ENCODE measurements around the gene CSNK1A1L.

Gene CSNK1A1L

DNA sequence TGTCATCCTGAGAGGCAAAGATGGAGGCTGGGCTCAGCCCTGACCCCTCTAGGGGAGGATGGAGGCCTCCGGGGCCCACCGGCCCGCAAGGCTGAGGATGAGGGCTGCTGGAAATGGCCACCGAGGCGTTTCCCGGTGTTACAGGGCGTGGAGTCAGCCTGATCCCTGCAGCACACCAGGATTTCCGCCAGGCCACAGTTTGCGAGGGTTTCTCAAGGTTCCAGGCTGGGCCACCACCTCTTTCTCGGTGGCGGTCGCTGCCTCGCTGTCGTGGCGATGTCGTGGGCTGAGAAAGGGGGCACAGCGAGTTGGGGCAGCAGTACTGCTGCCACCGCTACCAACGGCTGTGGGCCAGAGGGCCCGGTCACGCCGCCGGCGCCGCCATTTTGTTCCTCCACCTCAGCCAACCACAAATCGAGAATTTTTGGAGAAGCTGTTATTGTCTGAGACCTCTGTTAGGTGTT lies at the start of gene CSNK1A1L:
TSS of gene CSNK1A1L (minus strand) at position 414 of the 464 bp plus-strand sequence. CDS start at position 6, 408 bp downstream.
- DNase-seq, result no peak

DNA sequence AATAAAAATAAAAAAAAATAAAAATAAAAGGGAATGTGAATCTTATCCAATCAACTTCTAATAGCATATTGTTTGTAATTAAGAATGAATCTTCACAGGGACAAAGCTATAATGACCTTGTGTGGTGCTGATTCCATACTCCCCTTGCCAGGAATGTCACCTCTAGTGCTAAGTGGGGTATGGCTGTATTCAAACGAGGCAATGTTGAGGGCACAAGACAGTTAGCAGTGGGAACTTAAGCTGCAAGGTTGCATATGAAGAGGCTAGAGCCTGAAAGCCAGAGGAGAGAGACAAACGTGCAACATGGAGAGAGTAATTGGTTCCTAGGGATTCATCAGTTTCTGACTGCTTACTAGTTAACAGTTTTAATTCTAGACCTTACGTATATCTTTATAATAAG lies 43.9 kb upstream of the CSNK1A1L start:
- no peak for DNase-seq

DNA sequence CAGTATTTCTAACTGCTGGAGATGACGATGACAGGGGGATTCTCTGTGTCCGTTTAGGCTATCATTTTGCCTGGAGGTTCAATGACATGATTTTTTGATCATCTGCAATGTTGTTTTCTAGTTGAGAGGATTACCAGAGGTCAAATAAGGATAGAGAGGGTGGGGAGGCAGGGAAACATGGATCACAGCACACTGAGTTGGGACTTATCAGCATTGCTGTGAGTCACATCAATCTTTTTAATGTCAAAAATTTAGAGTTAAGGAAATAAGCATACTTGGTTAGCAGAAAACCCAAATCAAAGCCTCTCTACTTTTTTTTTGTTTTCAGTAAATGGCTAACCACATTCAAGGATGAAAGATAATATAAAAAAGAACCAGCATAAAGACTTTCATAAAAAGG lies 43.0 kb upstream of the CSNK1A1L start:
- DNase-seq, result no peak

DNA sequence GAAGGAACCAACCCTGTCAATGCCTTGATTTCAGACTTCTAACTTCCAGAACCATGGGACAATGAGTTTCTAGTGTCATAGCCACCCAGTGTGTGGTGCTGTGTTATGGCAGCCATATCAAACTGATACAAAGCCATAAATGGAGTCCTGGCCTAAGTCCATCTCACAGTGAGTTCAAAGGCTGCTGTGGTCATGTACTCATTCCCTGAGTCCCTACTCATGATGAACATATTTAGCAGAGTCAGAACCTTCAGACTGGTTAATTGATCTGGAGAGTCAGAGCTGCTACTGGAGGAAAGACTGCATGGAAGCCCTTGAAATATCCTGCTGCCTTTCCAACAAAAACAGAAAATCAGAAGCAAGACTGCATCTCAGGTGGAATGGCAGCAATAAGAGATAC lies 39.2 kb upstream of the CSNK1A1L start:
- DNase-seq, result no peak

DNA sequence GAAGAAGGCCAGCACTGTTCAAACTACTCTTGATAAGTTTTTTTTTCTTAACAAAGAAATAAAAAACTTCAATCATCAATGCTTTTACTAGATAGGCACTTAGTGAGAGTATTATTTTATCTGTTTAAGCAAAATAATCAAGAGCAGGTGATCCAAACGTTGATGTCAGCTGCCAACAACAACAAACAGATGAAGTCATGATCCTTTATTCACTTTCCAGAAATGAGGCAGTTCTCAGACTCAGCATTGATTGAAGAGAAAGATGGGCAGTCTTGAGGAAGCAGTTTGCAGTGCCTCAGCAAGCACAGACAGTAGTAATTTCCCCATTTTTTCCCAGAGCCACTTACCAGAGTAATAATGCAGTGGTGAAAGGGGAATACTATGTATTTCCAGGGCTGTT lies 38.4 kb upstream of the CSNK1A1L start:
- no peak for DNase-seq

DNA sequence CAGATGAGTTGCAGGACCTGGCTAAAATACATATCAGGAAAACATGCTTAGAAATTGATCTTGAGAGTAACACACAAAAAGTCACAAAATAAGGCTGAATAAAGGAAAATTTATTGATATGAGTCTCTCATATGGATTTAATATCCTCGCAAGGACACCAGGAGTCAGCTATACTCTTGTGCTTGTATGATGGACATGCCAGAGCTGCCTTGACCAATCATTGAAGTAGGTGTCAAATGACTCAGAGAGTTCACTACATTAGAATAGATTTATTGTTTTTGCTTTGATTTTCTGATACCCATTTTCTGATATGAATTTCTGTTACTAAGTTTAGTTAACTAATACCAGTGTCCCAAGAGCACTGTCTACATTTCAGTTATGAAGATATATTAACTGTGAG lies 37.4 kb upstream of the CSNK1A1L start:
- no peak for DNase-seq

DNA sequence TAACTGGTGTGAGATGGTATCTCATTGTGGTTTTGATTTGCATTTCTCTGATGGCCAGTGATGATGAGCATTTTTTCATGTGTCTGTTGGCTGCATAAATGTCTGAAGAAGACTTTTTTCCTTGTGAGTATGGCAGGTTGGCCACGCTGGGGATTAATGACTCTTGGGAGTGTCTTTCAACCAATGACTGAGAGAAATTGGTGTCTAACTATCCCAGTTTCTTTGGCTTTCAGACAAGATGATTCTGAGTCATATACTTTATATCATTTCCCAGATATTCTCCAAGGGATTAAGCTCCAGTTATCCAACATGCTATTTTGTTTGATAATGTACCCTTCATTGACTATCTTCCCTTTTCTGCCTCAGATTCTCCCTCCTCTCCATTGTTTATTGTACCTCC lies 35.5 kb upstream of the CSNK1A1L start:
- no peak for DNase-seq

DNA sequence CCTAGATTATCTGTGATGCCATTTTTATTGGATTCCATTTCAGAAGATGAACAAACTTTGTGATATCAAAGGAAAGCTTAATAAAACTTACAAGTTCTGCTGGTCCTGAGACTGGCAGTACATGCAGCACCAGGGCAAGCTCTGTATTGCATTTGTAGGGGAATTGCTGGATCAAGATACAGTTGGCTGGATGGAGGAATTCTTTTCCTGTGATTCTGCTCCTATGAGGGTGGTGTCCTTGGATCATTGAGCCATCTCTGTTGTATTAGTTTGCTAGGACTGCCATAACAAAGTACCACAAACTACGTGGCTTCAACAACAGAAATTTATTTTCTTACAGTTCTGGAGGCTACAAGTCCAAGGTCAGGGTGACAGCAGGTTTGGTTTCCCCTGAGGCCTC lies 33.9 kb upstream of the CSNK1A1L start:
- DNase-seq, result no peak

DNA sequence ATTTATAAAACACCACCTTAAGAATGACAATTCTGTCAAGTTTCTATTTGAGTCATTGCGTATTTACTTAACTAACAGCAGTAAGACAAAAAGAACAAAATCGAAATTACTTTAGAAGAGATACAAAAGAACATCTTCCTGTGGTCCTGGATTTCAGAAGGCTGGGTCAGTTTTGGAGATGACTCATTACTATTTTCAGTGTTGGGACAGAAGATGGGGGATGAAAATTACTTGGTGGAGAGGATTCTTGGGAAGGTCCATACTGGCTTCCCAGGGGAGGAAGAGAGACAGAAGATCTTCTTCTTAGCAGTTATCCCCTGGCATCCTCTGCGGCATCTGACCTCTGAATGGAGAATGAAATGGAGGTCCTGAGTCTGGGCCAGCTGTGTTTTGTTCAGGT lies 33.5 kb upstream of the CSNK1A1L start:
- no peak for DNase-seq

DNA sequence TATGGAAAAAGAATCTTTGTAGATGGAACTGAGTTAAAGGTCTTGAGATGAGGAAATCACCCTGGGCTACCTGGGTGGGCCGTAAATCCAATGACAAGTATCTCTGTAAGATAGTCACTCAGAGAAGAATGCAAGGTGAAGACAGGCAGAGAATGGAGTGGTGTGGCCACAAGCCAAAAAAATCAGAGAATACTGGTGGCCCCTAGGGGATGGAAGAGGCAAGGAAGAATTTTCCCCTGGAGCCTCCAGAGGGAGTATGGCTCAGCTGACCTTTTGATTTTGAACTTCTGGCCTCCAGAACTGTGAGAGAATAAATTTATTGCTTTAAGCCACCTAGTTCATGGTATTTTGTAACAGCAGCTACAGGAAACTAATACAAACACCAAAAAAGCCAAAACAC lies 32.7 kb upstream of the CSNK1A1L start:
- DNase-seq, result no peak

DNA sequence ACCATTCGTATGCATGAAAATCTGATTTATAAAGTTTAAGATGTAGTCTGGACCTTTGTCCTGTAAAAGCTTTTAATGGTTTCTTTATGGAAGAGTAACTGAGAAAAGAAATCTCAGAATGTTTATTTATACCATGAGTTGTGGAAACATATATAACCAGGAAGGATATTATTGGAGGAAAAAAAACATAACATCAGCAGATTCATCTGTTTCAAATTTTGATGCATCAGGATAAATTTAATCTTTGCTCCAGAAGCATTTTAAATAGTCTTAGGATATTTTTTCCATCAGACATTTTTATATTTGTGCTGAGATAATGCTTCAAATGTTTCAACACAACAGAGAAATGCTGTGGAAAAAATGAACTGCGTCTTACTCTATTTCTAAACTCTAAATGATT lies 31.2 kb upstream of the CSNK1A1L start:
- no peak for DNase-seq

DNA sequence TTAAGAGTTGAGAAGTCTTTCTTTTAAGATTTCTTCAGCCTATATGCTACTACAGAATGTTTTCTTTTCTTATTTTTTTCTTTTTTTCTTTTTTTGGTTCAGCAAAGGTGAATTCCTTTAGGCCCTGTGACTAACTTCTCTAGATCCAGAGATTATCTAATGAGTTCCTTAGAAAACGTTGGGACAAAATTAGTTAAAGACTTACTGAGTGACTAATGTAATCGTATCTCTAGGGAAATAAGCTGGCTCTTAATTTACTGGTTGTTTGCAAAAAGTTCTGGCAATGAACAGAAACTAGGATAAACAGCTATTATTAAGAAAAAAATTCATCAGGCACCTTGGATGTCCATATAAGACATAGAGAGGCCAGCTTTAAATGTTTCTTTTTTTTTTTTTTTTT lies 30.7 kb upstream of the CSNK1A1L start:
- DNase-seq, result no peak

DNA sequence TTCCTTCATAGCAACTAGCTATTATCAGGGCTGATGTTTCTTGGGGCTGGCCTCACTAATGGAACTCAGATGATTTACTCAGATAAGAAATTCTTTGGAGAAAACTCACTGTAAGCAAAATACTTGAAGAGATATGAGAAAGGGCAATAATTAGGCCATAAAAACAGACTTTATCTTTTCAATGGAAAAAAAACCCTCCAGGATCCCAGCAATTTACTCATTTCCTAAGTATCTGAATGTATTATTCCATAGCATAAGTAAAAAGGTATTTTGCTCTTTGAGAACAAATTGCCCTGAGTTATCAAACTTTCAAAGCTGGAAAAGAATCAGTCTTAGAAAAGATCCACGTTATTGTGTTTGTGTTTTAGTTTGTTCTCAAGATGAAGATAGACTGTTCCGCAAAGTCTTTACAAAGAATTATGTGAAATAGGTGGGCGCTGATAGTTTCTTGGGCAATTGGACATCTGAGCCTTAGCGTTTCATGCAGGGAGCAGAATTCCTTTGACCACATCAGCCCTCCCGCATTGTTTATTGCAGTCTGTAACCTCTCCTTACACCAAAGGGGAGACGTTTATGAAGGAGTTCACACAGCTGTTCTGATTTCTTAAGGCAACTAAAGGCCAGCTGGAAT lies 29.1 kb upstream of the CSNK1A1L start:
- no peak for DNase-seq

DNA sequence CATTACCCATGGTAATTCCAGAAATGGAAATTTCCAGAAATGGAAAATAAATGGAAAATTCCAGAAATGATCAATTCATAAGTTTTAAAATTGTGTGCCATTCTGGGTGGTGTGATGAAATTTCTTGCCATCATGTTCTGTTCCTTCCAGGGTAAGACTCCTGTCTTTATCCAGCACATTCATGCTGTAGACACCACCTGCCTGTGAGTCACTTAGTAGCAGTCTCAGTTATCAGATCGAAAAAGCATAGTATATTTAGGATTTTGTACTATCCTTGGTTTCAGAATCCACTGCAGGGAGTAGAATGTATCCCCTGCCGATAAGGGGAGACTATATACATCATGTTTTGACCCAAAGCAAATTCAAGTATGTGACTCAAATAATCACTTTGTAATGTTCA lies 26.7 kb upstream of the CSNK1A1L start:
- DNase-seq, result no peak

DNA sequence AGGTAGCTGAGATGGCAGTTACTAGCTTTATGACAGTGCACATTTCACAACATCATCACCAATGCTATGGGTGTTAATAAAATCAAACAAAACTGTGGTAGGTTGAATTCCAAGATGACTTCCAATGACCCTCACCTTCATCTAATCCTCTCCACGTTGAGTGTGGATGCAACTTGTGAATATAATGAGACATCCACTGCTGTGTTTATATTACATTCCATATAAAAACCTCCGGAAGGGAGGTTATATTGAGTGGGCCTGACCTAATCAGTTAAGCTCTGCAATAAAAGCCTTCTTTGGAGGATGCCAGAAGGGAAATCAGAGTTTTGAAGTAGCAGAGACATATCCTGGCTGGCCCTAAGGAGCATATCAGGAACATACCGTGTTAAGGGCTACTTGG lies 25.6 kb upstream of the CSNK1A1L start:
- DNase-seq, result no peak

DNA sequence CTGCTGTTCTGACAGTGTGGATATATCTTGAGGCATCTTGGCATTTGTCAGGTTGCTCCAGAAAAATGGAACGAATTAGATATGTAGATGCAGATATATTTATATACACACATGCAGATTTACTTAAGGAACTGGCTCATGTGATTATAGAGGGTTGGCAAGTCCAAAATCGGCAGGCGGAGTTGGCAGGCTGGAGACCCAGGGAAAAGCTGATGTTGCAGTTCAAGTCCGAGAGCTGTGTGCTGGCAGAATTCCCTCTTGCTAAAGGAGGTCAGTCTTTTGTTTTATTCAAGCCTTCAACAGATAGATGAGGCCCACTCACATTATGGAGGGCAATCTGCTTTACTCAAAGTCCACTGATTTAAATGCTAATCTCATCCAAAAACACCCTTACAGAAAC lies 24.4 kb upstream of the CSNK1A1L start:
- no peak for DNase-seq

DNA sequence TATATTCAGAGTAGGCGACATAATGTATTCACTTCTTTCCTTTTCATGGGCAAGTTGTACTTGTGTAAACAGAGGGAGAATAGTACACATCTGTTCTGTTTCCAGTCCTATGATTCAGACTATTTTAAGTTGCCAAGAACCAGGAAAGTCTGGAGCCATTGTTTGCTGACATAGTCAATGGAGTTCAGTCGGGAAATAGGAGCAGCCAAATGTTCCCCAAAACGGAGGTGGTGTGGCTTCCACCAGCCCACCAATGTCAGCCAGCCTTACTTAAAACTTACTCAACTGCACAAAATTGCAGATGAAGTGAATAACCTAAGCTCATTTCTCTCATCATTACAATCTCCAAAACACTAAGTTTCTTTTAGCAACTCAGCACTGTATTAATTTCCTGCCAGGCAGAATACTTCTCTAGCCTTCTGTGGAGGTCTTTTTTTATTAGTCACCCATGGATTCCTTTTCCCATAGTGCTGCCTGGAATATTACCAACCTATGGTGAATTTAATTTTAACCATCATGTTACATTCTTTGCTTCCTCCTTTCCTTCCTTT lies 22.3 kb upstream of the CSNK1A1L start:
- DNase-seq, result no peak

DNA sequence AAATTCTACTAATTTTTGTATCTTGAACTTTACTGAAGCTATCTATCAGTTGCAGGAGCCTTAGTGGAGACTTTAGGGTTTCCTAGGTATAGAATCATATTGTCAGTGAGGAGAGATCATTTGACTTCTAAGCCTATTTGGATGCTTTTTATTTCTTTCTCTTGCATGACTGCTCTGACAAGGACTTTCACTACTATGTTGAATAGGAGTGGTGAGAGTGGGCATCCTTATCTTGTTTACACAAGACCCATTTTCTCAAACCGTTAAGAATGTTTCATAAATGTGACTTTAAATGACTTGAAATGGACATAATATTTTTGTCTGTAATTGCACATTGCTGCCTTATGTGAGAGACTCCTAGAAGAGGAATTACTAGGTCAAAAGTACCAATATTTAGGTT lies 17.9 kb upstream of the CSNK1A1L start:
- peak; percentile 31 for DNase-seq

DNA sequence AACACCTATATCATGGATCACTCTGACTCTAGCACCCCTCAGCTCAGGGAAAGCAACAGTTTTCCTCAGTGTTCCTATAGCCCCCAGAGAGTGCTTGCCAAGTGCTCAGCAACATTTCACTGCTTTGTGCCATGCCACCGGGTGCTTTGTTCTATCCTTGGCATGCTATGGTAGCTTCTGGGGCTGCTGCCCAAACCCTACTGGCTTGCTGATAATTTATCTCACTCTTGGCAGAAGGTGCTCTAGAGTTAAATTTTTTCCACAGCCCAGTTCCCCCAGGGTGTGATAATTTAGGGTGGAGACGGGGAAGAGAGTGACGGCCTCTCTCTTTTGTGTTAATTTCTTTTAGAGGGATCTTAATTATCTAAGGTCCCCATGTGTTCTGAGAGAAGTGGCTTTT lies 12.6 kb upstream of the CSNK1A1L start:
- DNase-seq, result peak; percentile 91

DNA sequence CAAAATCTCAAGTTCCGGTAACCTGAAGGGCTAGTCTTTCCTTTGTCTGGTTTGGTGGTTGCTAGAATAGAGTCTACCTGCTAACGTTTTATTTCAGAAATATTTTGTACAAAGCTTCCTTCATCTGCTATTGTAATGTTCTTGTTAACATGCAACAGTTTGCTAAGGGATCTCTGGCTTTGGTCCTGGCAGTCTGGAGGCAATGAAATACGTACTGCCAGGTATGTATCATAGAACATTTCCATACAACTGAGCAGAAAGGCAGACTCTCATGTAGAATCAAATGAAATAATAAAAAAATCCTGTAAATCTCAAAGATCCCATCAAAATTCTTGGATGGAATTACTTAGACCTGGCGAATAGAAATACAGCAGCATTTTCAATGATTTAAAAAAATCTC lies 8.8 kb upstream of the CSNK1A1L start:
- no peak for DNase-seq

DNA sequence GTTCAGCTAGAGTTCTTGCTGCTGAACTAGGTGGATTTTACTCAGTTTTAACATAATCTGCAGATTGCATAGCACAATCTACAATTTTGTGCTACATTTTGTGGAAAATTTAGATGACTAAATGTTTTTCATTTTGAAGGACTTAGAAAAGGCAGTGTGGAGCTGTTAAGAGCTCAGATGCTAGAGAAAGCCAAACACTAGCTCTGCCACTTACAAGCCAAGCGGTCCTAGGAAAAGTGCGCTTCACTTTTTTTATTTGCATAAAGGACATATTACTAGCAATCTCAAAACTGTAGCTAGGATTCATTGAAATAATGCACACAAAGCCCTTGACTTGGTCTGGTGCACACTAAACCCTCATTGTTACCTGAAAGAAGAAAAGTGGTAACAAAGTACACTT lies 8.1 kb upstream of the CSNK1A1L start:
- no peak for DNase-seq

DNA sequence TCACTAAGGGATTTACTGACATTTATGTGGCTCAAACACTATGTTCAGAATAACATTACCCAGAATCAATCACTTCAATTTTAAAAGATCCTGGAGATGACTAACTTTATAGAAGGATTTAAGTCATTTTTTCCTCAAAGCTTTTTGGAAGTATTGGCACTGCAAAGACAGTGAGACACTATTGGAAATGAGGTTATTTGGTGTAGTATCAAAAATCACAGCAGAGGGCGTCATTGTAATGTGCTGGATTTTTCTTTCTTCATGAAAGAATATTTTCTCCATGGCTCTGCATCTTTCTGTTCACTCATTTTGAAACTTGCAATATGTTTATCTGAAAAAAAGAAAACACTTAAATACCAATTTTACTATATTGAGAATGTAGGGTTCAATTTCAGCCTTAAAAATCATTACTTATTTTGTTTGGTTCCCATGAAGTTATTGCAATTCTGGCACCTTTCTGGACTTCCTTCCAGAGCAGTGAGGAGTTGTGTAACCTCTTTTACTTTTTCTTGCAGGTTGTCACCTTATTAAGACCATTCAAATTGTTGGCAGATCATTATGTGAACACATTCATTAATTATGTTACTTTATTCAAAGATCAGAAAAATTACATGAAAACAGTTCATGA lies 3.7 kb upstream of the CSNK1A1L start:
- peak; percentile 66 for DNase-seq

DNA sequence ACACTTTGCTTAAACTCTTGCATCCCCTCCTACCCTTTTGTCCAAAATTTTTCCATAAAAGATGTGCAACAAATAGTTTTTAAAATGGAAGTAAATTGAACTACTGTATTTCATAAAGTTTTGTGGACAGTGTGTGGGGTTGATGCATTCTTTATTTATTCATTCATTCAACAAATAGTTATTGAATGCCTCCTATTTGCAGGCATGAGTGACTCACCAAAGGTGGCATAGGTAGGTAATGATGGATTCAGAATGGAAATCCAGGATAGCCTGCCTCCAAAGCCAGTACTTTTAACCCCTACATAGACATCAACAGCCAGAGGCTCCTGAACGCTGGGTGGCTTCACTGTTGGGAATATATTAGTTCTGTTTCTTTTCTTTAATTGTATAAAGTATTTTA lies 2.4 kb upstream of the CSNK1A1L start:
- DNase-seq, result no peak

DNA sequence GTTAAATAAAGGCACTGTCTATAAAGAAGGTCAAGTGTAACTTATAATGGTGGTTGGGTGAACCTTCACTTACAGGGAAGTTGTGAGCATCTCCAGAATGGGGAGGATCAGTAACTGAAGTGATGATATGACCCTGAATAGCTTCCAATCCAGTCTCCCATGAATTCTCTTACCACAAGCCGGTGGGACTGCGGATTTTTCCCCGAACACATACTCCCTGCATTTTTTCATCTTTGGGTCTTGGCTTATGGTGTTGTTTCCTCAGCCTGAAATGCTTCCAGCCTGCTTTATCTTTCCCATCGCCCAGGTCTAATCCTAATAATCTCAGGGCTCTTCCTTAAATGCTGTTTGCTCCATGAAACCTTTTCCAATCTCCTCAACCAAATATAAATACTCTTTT lies 2.0 kb upstream of the CSNK1A1L start:
- no peak for DNase-seq

DNA sequence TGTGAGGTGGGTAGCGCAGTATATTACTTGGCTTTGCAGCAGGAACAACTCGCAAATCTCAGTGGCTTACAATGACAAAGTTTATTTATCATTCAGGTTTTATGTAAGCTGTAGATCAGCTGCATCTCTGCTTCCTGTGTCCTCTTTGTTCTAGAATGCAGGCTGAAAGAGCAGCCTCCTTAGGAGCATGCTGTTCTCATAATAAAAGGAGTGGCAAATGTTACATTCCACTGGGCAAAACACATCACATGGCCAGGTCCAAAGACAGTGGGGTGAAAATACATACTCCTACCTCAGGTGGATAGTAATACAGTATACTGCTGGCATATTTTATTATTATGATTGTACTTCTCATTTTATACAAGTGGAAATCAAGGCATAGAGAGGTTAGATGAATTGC lies 1.2 kb upstream of the CSNK1A1L start:
- DNase-seq, result no peak

Data from hematopoietic multipotent progenitor cell treated with erythropoietin and hydrocortisone succinate and interleukin-3 and kit ligand, for 6 days (in vitro differentiated cells).